Left kidney (tissue), 8 donors: ENCODE data around the gene CTNNBIP1. TPM values are rescaled to one million over a fixed set of nuclear protein-coding genes. Genes with fewer than 3 reads are reported as not detected.
A peak's percentile ranks its signal among the peaks of the same experiment; 100 is the strongest.
"Not testable (repeated sequence)": the region's sequence is repeated elsewhere in the genome, so short reads cannot be mapped to it uniquely, and the experiment has no call there.

Source experiments
- DNase-seq: peaks from one replicate; pipeline ENCODE4 v3.0.0-alpha.2; 2013
- long read RNA-seq, 8 donors: transcript quantifications; one replicate each; lab custom pipeline, GENCODE V29; 2026
- polyA plus RNA-seq: library from polyadenylated mRNA; unstranded; fragments of 120-200 nt; gene quantifications from one replicate; pipeline ENCODE4 v1.2.1, GENCODE V29; 2013; ENCODE audit not compliant: insufficient read length

The CTNNBIP1 gene
- 28.4 TPM for polyA plus RNA-seq
- long read RNA-seq, donor 1, transcript CTNNBIP1-204 (5 exons, 1,206 nt) = major isoform, 31 of 32 reads
- long read RNA-seq, donor 1, partial matches to known transcripts = 0 of 32 reads
- long read RNA-seq, donor 1, other reads (novel, unspliced or antisense) = 0 of 32 reads
- long read RNA-seq, donor 2, transcript CTNNBIP1-204 (5 exons, 1,206 nt) = major isoform, 29 of 36 reads
- long read RNA-seq, donor 2, partial matches to known transcripts = 5 of 36 reads
- long read RNA-seq, donor 2, other reads (novel, unspliced or antisense) = 0 of 36 reads
- long read RNA-seq, donor 3, transcript CTNNBIP1-204 (5 exons, 1,206 nt) = major isoform, 18 of 20 reads
- long read RNA-seq, donor 3, partial matches to known transcripts = 0 of 20 reads
- long read RNA-seq, donor 3, other reads (novel, unspliced or antisense) = 0 of 20 reads
- long read RNA-seq, donor 4, partial matches to known transcripts = 0 of 2 reads
- long read RNA-seq, donor 4, other reads (novel, unspliced or antisense) = 0 of 2 reads
- long read RNA-seq, donor 5, transcript CTNNBIP1-203 (6 exons, 3,000 nt) = minor isoform, 5 of 50 reads
- long read RNA-seq, donor 5, transcript CTNNBIP1-204 (5 exons, 1,206 nt) = major isoform, 28 of 50 reads
- long read RNA-seq, donor 5, partial matches to known transcripts = 17 of 50 reads
- long read RNA-seq, donor 5, other reads (novel, unspliced or antisense) = 0 of 50 reads
- long read RNA-seq, donor 6, transcript CTNNBIP1-204 (5 exons, 1,206 nt) = major isoform, 39 of 45 reads
- long read RNA-seq, donor 6, partial matches to known transcripts = 6 of 45 reads
- long read RNA-seq, donor 6, other reads (novel, unspliced or antisense) = 0 of 45 reads
- long read RNA-seq, donor 7, transcript CTNNBIP1-204 (5 exons, 1,206 nt) = major isoform, 34 of 35 reads
- long read RNA-seq, donor 7, partial matches to known transcripts = 0 of 35 reads
- long read RNA-seq, donor 7, other reads (novel, unspliced or antisense) = 0 of 35 reads
- long read RNA-seq, donor 8, transcript CTNNBIP1-204 (5 exons, 1,206 nt) = major isoform, 8 of 9 reads
- long read RNA-seq, donor 8, partial matches to known transcripts = 0 of 9 reads
- long read RNA-seq, donor 8, other reads (novel, unspliced or antisense) = 0 of 9 reads

GRCh38 chr1:9910076-9910422 lies at the start of gene CTNNBIP1:
Gene CTNNBIP1, minus strand, starts transcription at chr1:9910269. Its CDS starts 38,205 bp downstream, at chr1:9872064.
- DNase-seq = no peak

GRCh38 chr1:9957726-9958125 lies 47.7 kb upstream of the CTNNBIP1 start:
- no peak for DNase-seq

- DNase-seq = no peak
These were observed 36.2 kb upstream of the CTNNBIP1 start for GRCh38 chr1:9946315-9946714.

- DNase-seq = peak; percentile 91
These were observed 33.1 kb upstream of the CTNNBIP1 start, which contains the start of the genes LZIC and NMNAT1 for GRCh38 chr1:9942939-9943788. Gene LZIC, minus strand, starts transcription at chr1:9943391. Its CDS starts 6,772 bp downstream, at chr1:9936619. Gene NMNAT1, plus strand, starts transcription at chr1:9943475. Its CDS starts 28,599 bp downstream, at chr1:9972074.

- peak; percentile 46 for DNase-seq
These were observed 32.4 kb upstream of the CTNNBIP1 start for GRCh38 chr1:9942399-9942938.

- DNase-seq = no peak
These were observed 19.6 kb upstream of the CTNNBIP1 start for GRCh38 chr1:9929431-9930385.

GRCh38 chr1:9927259-9927658 lies 17.2 kb upstream of the CTNNBIP1 start:
- no peak for DNase-seq

GRCh38 chr1:9922342-9922741 lies 12.3 kb upstream of the CTNNBIP1 start:
- DNase-seq = no peak

GRCh38 chr1:9920606-9921005 lies 10.5 kb upstream of the CTNNBIP1 start:
- no peak for DNase-seq

GRCh38 chr1:9917901-9918300 lies 7.8 kb upstream of the CTNNBIP1 start:
- DNase-seq = no peak

GRCh38 chr1:9917495-9917894 lies 7.4 kb upstream of the CTNNBIP1 start:
- DNase-seq = not testable (repeated sequence)

- DNase-seq = no peak
These were observed 6.4 kb upstream of the CTNNBIP1 start for GRCh38 chr1:9916452-9916851.

- DNase-seq = no peak
These were observed 4.5 kb upstream of the CTNNBIP1 start for GRCh38 chr1:9914610-9914937.

- DNase-seq = no peak
These were observed 2.3 kb upstream of the CTNNBIP1 start for GRCh38 chr1:9912264-9912936.

GRCh38 chr1:9910423-9911178 lies 532 bp upstream of the CTNNBIP1 start:
- DNase-seq = peak; percentile 98

- no peak for DNase-seq
These were observed 629 bp downstream of the CTNNBIP1 start for GRCh38 chr1:9909234-9910046.

- DNase-seq = no peak
These were observed 1.2 kb downstream of the CTNNBIP1 start for GRCh38 chr1:9908871-9909233.

GRCh38 chr1:9907441-9907840 lies 2.6 kb downstream of the CTNNBIP1 start:
- DNase-seq = no peak
